SK-N-SH (cell line): ENCODE data around the gene NTNG2. TPM values are rescaled to one million over a fixed set of nuclear protein-coding genes. Genes with fewer than 3 reads are reported as not detected.

ENCODE experiments used
- CTCF ChIA-PET: fragments of 300-600, 350-600 bp; formaldehyde crosslinking; extraction: SDS; loops from one replicate; lab custom pipeline; 2021; lab: Yijun Ruan, JAX
- POLR2A ChIA-PET: fragments of 350-600 bp; sonication (Branson Sonifier 250); formaldehyde crosslinking; extraction: SDS; loops from one replicate; lab custom pipeline; 2020; ENCODE audit warnings: antibody characterized with exemption, inconsistent platforms; lab: Yijun Ruan, JAX
- DNase-seq: peaks from one replicate; pipeline ENCODE4 v3.0.0; 2012
- H2AFZ ChIP-seq: fragments of 200-600 bp; sonication (generic); 2 replicates; pipeline ENCODE4 v1.8.1; 2016; ENCODE audit warnings: antibody characterized with exemption, mild to moderate bottlenecking, low read depth
- H3F3A ChIP-seq: fragments of 200-600 bp; sonication (generic); replicated peaks from 2 replicates; pipeline ENCODE3; 2016; ENCODE audit warnings: antibody characterized with exemption, mild to moderate bottlenecking; ENCODE audit not compliant: insufficient read depth
- H3K27ac ChIP-seq, 2 experiments: fragments of 200-500 bp in 1 of 2; fragments of 200-600 bp in 1 of 2; sonication (Bioruptor generic) in 1 of 2; sonication (generic), shearing (Covaris generic) in 1 of 2; 2 replicates each; pipeline versions ENCODE4 v1.5.1 to v1.6.1; 2014 to 2016; ENCODE audit warnings: low read depth in 2 of 2, inconsistent platforms in 1 of 2, low read length in 1 of 2, mild to moderate bottlenecking in 1 of 2, mixed read lengths in 1 of 2
- H3K27me3 ChIP-seq: fragments of 200-600 bp; sonication (generic), shearing (Covaris generic); 2 replicates; pipeline ENCODE4 v1.6.1; 2016; ENCODE audit warnings: mixed run types; ENCODE audit not compliant: insufficient read depth
- H3K36me3 ChIP-seq, 2 experiments: fragments of 200-500 bp in 1 of 2; fragments of 200-600 bp in 1 of 2; sonication (Bioruptor generic) in 1 of 2; sonication (generic) in 1 of 2; replicated peaks in 1 of 2; 2 replicates each; pipeline versions ENCODE3 to v1.5.1; 2014 to 2016; ENCODE audit warnings: low read length in 1 of 2, mild to moderate bottlenecking in 1 of 2; ENCODE audit not compliant: insufficient read depth in 2 of 2, control insufficient read depth in 1 of 2
- H3K4me1 ChIP-seq, 2 experiments: fragments of 200-500 bp in 1 of 2; fragments of 200-600 bp in 1 of 2; sonication (Bioruptor generic) in 1 of 2; sonication (generic), shearing (Covaris generic) in 1 of 2; 2 replicates each; pipeline versions ENCODE4 v1.5.1 to v1.6.1; 2014 to 2016; ENCODE audit warnings: low read depth in 1 of 2, low read length in 1 of 2, mixed run types in 1 of 2; ENCODE audit not compliant: insufficient read depth in 2 of 2, control insufficient read depth in 1 of 2
- H3K4me2 ChIP-seq: fragments of 200-600 bp; sonication (generic), shearing (Covaris generic); 2 replicates; pipeline ENCODE4 v1.6.1; 2017; ENCODE audit warnings: mixed run types
- H3K4me3 ChIP-seq, 2 experiments: fragments of 200-500 bp in 1 of 2; fragments of 200-600 bp in 1 of 2; sonication (Bioruptor generic) in 1 of 2; sonication (generic), shearing (Covaris generic) in 1 of 2; 2 replicates each; pipeline versions ENCODE4 v1.5.1 to v1.8.1; 2014 to 2016; ENCODE audit warnings: low read depth in 2 of 2, inconsistent platforms in 1 of 2, low read length in 1 of 2, mild to moderate bottlenecking in 1 of 2, mixed read lengths in 1 of 2, moderate library complexity in 1 of 2
- H3K79me2 ChIP-seq: fragments of 200-600 bp; sonication (generic); 2 replicates; pipeline ENCODE4 v1.8.1; 2017; ENCODE audit warnings: mild to moderate bottlenecking; ENCODE audit not compliant: insufficient read depth
- H3K9ac ChIP-seq: fragments of 200-600 bp; sonication (generic); 2 replicates; pipeline ENCODE4 v1.6.1; 2017; ENCODE audit warnings: mixed run types
- H3K9me2 ChIP-seq: fragments of 200-600 bp; sonication (generic); 2 replicates; pipeline ENCODE4 v1.6.1; 2017; ENCODE audit warnings: mixed run types
- H3K9me3 ChIP-seq: fragments of 200-600 bp; sonication (generic); 2 replicates; pipeline ENCODE4 v1.6.1; 2017; ENCODE audit warnings: mixed run types, mild to moderate bottlenecking, moderate library complexity
- H4K20me1 ChIP-seq: fragments of 200-600 bp; sonication (generic); 2 replicates; pipeline ENCODE4 v1.6.1; 2017; ENCODE audit warnings: mild to moderate bottlenecking, mixed run types; ENCODE audit not compliant: insufficient read depth
- CHD2 ChIP-seq: fragments of 150-350 bp; IDR thresholded peaks from 2 replicates; pipeline ENCODE4 v1.6.1; 2018; ENCODE audit warnings: low read length; ENCODE audit not compliant: partially characterized antibody
- FOSL2 ChIP-seq: IDR thresholded peaks from 2 replicates; pipeline ENCODE4 v1.4.0; 2012; ENCODE audit warnings: low read depth, mild to moderate bottlenecking, moderate library complexity, borderline replicate concordance
- FOXJ3 ChIP-seq: sonication (generic); formaldehyde crosslinking; IDR thresholded peaks from 2 replicates; pipeline ENCODE4 v1.5.1; 2020; ENCODE audit warnings: mild to moderate bottlenecking, missing genetic modification reagents
- GABPA ChIP-seq: IDR thresholded peaks from 2 replicates; pipeline ENCODE4 v1.4.0; 2012; ENCODE audit warnings: low read depth, mild to moderate bottlenecking
- MEF2A ChIP-seq: IDR thresholded peaks from 2 replicates; pipeline ENCODE4 v1.4.0; 2012; ENCODE audit warnings: low read depth, borderline replicate concordance
- MXI1 ChIP-seq: IDR thresholded peaks from 2 replicates; pipeline ENCODE4 v1.6.1; 2012; ENCODE audit warnings: mild to moderate bottlenecking, low read depth, low read length, improper control_type of control experiment
- NFIC ChIP-seq: IDR thresholded peaks from 2 replicates; pipeline ENCODE4 v1.4.0; 2012; ENCODE audit warnings: borderline replicate concordance
- POLR2AphosphoS5 ChIP-seq: IDR thresholded peaks from 2 replicates; pipeline ENCODE4 v1.6.1; 2012; ENCODE audit warnings: low read depth, low read length
- RFX5 ChIP-seq: IDR thresholded peaks from 2 replicates; pipeline ENCODE4 v1.6.1; 2012; ENCODE audit warnings: mild to moderate bottlenecking, improper control_type of control experiment, low read length
- RXRA ChIP-seq: IDR thresholded peaks from 2 replicates; pipeline ENCODE4 v1.4.0; 2012; ENCODE audit warnings: low read depth, mild to moderate bottlenecking, borderline replicate concordance
- SIN3A ChIP-seq: IDR thresholded peaks from 2 replicates; pipeline ENCODE4 v1.6.1; 2012; ENCODE audit warnings: low read depth, mild to moderate bottlenecking, low read length, moderate library complexity, borderline replicate concordance
- SMC3 ChIP-seq: IDR thresholded peaks from 2 replicates; pipeline ENCODE4 v1.6.1; 2012; ENCODE audit warnings: low read depth, low read length, improper control_type of control experiment
- TAF1 ChIP-seq: IDR thresholded peaks from 2 replicates; pipeline ENCODE4 v1.6.1; 2012; ENCODE audit warnings: low read depth, mild to moderate bottlenecking, low read length, moderate library complexity, borderline replicate concordance
- TEAD4 ChIP-seq: IDR thresholded peaks from 2 replicates; pipeline ENCODE4 v1.4.0; 2012; ENCODE audit warnings: mild to moderate bottlenecking, borderline replicate concordance; ENCODE audit not compliant: insufficient read depth
- YY1 ChIP-seq: IDR thresholded peaks from 2 replicates; pipeline ENCODE4 v1.4.0; 2012; ENCODE audit warnings: low read depth, mild to moderate bottlenecking
- WGBS: methylation state at CpG from one replicate; pipeline ENCODE4 v1.1.6; 2017; ENCODE audit warnings: low lambda C conversion rate; 5-methylcytosine and 5-hydroxymethylcytosine counted together
- polyA plus RNA-seq, 3 experiments: library from polyadenylated mRNA; depleted of rRNA; stranded (reverse); fragments of >200 nt; gene quantifications; 2 replicates each; pipeline ENCODE4 v1.2.3, GENCODE V29; 2012
- TF ChIP-seq, protein P1 (sequence below): IDR thresholded peaks from 2 replicates; pipeline ENCODE4; 2012
- TF ChIP-seq, protein P2 (sequence below): IDR thresholded peaks from 2 replicates; pipeline ENCODE4 v1.4.0; 2012; ENCODE audit warnings: low read depth, borderline replicate concordance
- TF ChIP-seq, protein P3 (sequence below): IDR thresholded peaks from 2 replicates; pipeline ENCODE4 v1.6.1; 2012; ENCODE audit warnings: mild to moderate bottlenecking, low read depth, low read length, moderate library complexity

Gene NTNG2
- polyA plus RNA-seq, 1 of the 3 experiments (the other 2 are of a cell fraction), result 6.1 TPM

DNA sequence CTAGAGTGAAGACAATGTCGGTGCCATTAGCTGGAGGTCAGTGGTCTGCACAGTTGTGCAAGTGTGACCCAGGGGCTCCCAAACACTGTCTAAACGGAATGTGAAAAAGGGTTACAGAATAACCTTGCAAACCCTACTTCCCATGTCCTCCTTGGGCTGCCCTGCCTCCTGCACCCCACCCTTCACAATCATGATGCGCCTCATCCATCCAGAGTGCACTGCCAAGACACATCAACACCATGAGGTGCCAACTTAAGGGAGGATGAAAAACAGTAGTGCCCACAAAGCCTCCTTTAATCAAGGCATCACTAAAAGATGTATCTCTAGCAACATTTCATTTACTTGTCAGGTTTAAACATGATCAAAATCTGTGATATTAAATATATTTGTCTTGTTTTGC lies 105.8 kb downstream of the NTNG2 start:
- Histone ChIP-seq H3K9me2 (no peaks in the 10 kb centered on the region), H3K27ac (peak overlapping the region in 1 of 2 experiments; percentile 4; a peak in 1 of 4 replicates)
- DNase-seq, result no peak
- TF ChIP-seq FOSL2 (no peak), MEF2A (no peak), RXRA (no peak), TEAD4 (no peak), FOXJ3 (no peak), YY1 (no peak), NFIC (no peak)
- TF ChIP-seq, protein P1, sequence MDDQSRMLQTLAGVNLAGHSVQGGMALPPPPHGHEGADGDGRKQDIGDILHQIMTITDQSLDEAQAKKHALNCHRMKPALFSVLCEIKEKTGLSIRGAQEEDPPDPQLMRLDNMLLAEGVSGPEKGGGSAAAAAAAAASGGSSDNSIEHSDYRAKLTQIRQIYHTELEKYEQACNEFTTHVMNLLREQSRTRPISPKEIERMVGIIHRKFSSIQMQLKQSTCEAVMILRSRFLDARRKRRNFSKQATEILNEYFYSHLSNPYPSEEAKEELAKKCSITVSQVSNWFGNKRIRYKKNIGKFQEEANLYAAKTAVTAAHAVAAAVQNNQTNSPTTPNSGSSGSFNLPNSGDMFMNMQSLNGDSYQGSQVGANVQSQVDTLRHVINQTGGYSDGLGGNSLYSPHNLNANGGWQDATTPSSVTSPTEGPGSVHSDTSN, result no peak
- TF ChIP-seq, protein P2, sequence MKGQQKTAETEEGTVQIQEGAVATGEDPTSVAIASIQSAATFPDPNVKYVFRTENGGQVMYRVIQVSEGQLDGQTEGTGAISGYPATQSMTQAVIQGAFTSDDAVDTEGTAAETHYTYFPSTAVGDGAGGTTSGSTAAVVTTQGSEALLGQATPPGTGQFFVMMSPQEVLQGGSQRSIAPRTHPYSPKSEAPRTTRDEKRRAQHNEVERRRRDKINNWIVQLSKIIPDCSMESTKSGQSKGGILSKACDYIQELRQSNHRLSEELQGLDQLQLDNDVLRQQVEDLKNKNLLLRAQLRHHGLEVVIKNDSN, result no peak
- TF ChIP-seq, all 33 proteins: peak for 0
- Histone ChIP-seq H3K9me3 (no peaks in the 10 kb centered on the region), H3K36me3 (peaks cover 59 to 82% of the 10 kb centered on the region in 2 experiments), H3K79me2 (no peaks in the 10 kb centered on the region), H3F3A (peaks cover 31% of the 10 kb centered on the region), H2AFZ (no peak overlapping the region), H3K9ac (no peak overlapping the region), H3K27me3 (no peaks in the 10 kb centered on the region), H4K20me1 (0 out of 2 replicates have a peak, but pooled peaks cover 11% of the 10 kb centered on the region), H3K4me1 (peaks cover 0 to 3% of the 10 kb centered on the region in 2 experiments; a peak in 1 of 4 replicates), H3K4me3 (no peak overlapping the region), H3K4me2 (no peak overlapping the region)
- 97% methylated on average over 3 of the region's 3 CpGs for WGBS
- ChIA-PET POLR2A (no interaction called here), CTCF (interaction anchor here (1.0 to 7.4 kb wide), 21 partner anchors 9 to 1210 kb away, joined by 3 to 78 read pairs (median 5); no protein-coding TSS in a partner anchor)

DNA sequence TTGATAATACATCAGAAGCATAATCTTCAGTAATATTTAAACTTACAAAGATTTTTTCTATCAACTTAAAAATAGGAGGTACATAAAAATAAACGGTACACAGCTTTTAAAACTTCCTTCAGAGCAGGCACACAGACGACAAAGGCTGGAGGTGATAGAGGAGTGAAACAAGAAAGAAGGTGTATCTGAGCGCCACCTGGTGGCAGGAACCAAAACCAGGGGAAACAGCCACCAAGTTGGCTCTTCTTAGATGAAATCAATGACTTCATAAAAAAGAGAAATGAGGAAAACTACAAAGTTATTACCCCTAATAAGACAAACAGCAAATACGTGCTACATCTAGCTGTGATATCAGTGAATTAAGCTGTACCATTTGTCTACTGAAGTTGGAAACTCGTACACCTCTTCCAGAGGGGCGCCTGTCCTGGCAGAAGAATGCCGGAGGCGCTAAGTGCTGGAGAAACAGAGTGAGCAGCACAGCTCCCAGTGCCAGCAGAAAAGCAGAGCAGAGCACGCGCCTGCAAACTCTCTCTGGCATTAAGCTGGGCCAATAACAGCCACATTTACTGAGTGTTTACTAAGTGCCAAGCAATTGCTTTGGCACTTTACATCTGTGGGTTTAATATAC lies 107.0 kb downstream of the NTNG2 start:
- Histone ChIP-seq H3K79me2 (no peaks in the 10 kb centered on the region), H3K4me1 (peaks cover 0 to 3% of the 10 kb centered on the region in 2 experiments; a peak in 1 of 4 replicates), H4K20me1 (0 out of 2 replicates have a peak, but pooled peaks cover 11% of the 10 kb centered on the region), H3F3A (peaks cover 31% of the 10 kb centered on the region), H3K27ac (peak overlapping the region; percentile 18 to 55; a peak in 2 of 4 replicates), H3K4me2 (no peak overlapping the region), H3K9me2 (no peaks in the 10 kb centered on the region), H3K9me3 (no peaks in the 10 kb centered on the region), H3K36me3 (peaks cover 67 to 75% of the 10 kb centered on the region in 2 experiments), H3K9ac (no peak overlapping the region), H3K4me3 (no peak overlapping the region; a peak in 1 of 4 replicates), H2AFZ (no peak overlapping the region), H3K27me3 (no peaks in the 10 kb centered on the region)
- ChIA-PET POLR2A (no interaction called here), CTCF (interaction anchor here (0.6 to 7.4 kb wide), 65 partner anchors 9 to 1211 kb away, joined by 3 to 78 read pairs (median 3); no protein-coding TSS in a partner anchor)
- WGBS, result 46% methylated on average over 10 of the region's 10 CpGs
- peak; percentile 70 for DNase-seq
- TF ChIP-seq CHD2 (peak; percentile 13), MXI1 (no peak), TAF1 (no peak), POLR2AphosphoS5 (no peak), FOSL2 (no peak), SMC3 (peak; percentile 67; the same call in 1 of the 2 replicates), RXRA (no peak), YY1 (no peak), SIN3A (no peak), GABPA (no peak), RFX5 (no peak)
- TF ChIP-seq, protein P3, sequence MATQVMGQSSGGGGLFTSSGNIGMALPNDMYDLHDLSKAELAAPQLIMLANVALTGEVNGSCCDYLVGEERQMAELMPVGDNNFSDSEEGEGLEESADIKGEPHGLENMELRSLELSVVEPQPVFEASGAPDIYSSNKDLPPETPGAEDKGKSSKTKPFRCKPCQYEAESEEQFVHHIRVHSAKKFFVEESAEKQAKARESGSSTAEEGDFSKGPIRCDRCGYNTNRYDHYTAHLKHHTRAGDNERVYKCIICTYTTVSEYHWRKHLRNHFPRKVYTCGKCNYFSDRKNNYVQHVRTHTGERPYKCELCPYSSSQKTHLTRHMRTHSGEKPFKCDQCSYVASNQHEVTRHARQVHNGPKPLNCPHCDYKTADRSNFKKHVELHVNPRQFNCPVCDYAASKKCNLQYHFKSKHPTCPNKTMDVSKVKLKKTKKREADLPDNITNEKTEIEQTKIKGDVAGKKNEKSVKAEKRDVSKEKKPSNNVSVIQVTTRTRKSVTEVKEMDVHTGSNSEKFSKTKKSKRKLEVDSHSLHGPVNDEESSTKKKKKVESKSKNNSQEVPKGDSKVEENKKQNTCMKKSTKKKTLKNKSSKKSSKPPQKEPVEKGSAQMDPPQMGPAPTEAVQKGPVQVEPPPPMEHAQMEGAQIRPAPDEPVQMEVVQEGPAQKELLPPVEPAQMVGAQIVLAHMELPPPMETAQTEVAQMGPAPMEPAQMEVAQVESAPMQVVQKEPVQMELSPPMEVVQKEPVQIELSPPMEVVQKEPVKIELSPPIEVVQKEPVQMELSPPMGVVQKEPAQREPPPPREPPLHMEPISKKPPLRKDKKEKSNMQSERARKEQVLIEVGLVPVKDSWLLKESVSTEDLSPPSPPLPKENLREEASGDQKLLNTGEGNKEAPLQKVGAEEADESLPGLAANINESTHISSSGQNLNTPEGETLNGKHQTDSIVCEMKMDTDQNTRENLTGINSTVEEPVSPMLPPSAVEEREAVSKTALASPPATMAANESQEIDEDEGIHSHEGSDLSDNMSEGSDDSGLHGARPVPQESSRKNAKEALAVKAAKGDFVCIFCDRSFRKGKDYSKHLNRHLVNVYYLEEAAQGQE, result no peak
- TF ChIP-seq, protein P2, result no peak
